OCI-LY3 (cell line): Measurements from ENCODE around the gene TET1.

Experiments
- H2AFZ ChIP-seq: fragments of 200-600, 300-600 bp; shearing (Covaris generic); 2 replicates; pipeline ENCODE4 v1.6.0; 2014; ENCODE audit warnings: antibody characterized with exemption, low read depth, low read length
- H3K27ac ChIP-seq: fragments of 200-600, 300-600 bp; sonication (generic); 2 replicates; pipeline ENCODE4 v1.5.1; 2014; ENCODE audit warnings: mild to moderate bottlenecking, low read length, moderate library complexity, mixed read lengths
- H3K27me3 ChIP-seq: fragments of 200-600, 300-600 bp; sonication (generic); 2 replicates; pipeline ENCODE4 v1.6.1; 2014; ENCODE audit warnings: low read depth, low read length, mixed read lengths
- H3K36me3 ChIP-seq: fragments of 200-600, 300-600 bp; sonication (generic); replicated peaks from 2 replicates; pipeline ENCODE3; 2014; ENCODE audit warnings: low read depth, low read length, mixed read lengths
- H3K4me1 ChIP-seq: fragments of 300-600, 200-600 bp; sonication (generic); 2 replicates; pipeline ENCODE4 v1.6.1; 2014; ENCODE audit warnings: low read length, mixed read lengths
- H3K4me2 ChIP-seq: fragments of 200-600, 300-600 bp; sonication (generic); 2 replicates; pipeline ENCODE4 v1.6.1; 2014; ENCODE audit warnings: low read length, mixed read lengths
- H3K4me3 ChIP-seq: fragments of 300-600, 200-600 bp; sonication (generic); 2 replicates; pipeline ENCODE4 v1.5.1; 2014; ENCODE audit warnings: antibody characterized with exemption, mild to moderate bottlenecking, low read length, moderate library complexity
- H3K79me2 ChIP-seq: fragments of 300-600, 200-600 bp; shearing (Covaris generic); 2 replicates; pipeline ENCODE4 v1.6.1; 2014; ENCODE audit warnings: mild to moderate bottlenecking, low read length, mixed read lengths
- H3K9ac ChIP-seq: fragments of 300-600, 200-600 bp; shearing (Covaris generic); 2 replicates; pipeline ENCODE4 v1.6.0; 2014; ENCODE audit warnings: mild to moderate bottlenecking, low read length, moderate library complexity
- H3K9me3 ChIP-seq: fragments of 200-600, 300-600 bp; shearing (Covaris generic); 2 replicates; pipeline ENCODE4 v1.6.1; 2014; ENCODE audit warnings: low read length, mixed read lengths; ENCODE audit not compliant: insufficient read depth
- H4K20me1 ChIP-seq: fragments of 200-600, 300-600 bp; sonication (generic); 2 replicates; pipeline ENCODE4 v1.6.1; 2016; ENCODE audit warnings: low read length, mixed read lengths; ENCODE audit not compliant: insufficient read depth
- CTCF ChIP-seq: fragments of 200-600, 300-600 bp; sonication (generic); IDR thresholded peaks from 2 replicates; pipeline ENCODE4 v1.5.1; 2014; ENCODE audit warnings: antibody characterized with exemption, low read length, low read depth
- EZH2phosphoT487 ChIP-seq: fragments of 200-600 bp; shearing (Covaris generic); IDR thresholded peaks from 2 replicates; pipeline ENCODE4 v1.6.1; 2018; ENCODE audit warnings: antibody characterized with exemption, mixed run types, low read depth

Gene TET1

GRCh38 chr10:68562661-68563570, 2.8 kb downstream of the TET1 start:
- H3K4me1 ChIP-seq, result no peaks in the 10 kb centered on the region
- H3K79me2 ChIP-seq, result no peaks in the 10 kb centered on the region
- no peaks in the 10 kb centered on the region for H3K27me3 ChIP-seq
- no peak overlapping the region for H3K9ac ChIP-seq
- H4K20me1 ChIP-seq, result no peaks in the 10 kb centered on the region
- H3K4me3 ChIP-seq, result no peak overlapping the region
- no peaks in the 10 kb centered on the region for H3K36me3 ChIP-seq
- no peak overlapping the region for H3K27ac ChIP-seq
- no peaks in the 10 kb centered on the region for H3K9me3 ChIP-seq
- no peak overlapping the region for H3K4me2 ChIP-seq
- H2AFZ ChIP-seq, result no peak overlapping the region
- no peak for TF ChIP-seq EZH2phosphoT487
- no peak for TF ChIP-seq CTCF

- H3K79me2 ChIP-seq, result no peaks in the 10 kb centered on the region
These were observed 4.6 kb downstream of the TET1 start for GRCh38 chr10:68564712-68565111.

GRCh38 chr10:68565658-68566057, 5.5 kb downstream of the TET1 start:
- no peak overlapping the region for H3K9ac ChIP-seq
- no peak overlapping the region for H2AFZ ChIP-seq
- no peak overlapping the region for H3K4me3 ChIP-seq
- H3K4me2 ChIP-seq, result no peak overlapping the region
- H3K36me3 ChIP-seq, result no peaks in the 10 kb centered on the region
- no peaks in the 10 kb centered on the region for H3K4me1 ChIP-seq
- no peaks in the 10 kb centered on the region for H4K20me1 ChIP-seq
- no peaks in the 10 kb centered on the region for H3K79me2 ChIP-seq
- H3K27ac ChIP-seq, result no peak overlapping the region
- H3K27me3 ChIP-seq, result no peaks in the 10 kb centered on the region
- H3K9me3 ChIP-seq, result no peaks in the 10 kb centered on the region
- TF ChIP-seq EZH2phosphoT487, result no peak
- TF ChIP-seq CTCF, result no peak

More at GRCh38 chr10:68564712-68565111, 4.6 kb downstream of the TET1 start:
- H2AFZ ChIP-seq, result no peak overlapping the region
- H3K9ac ChIP-seq, result no peak overlapping the region
- no peaks in the 10 kb centered on the region for H3K36me3 ChIP-seq
- H3K27ac ChIP-seq, result no peak overlapping the region
- H3K4me1 ChIP-seq, result no peaks in the 10 kb centered on the region
- no peak overlapping the region for H3K4me3 ChIP-seq
- H4K20me1 ChIP-seq, result no peaks in the 10 kb centered on the region
- no peaks in the 10 kb centered on the region for H3K9me3 ChIP-seq
- TF ChIP-seq EZH2phosphoT487, result no peak
- TF ChIP-seq CTCF, result no peak
- no peaks in the 10 kb centered on the region for H3K27me3 ChIP-seq
- no peak overlapping the region for H3K4me2 ChIP-seq

- Histone ChIP-seq H4K20me1 (no peaks in the 10 kb centered on the region), H3K79me2 (no peaks in the 10 kb centered on the region)
These were observed 6.2 kb downstream of the TET1 start for GRCh38 chr10:68566351-68566750.

More at GRCh38 chr10:68566351-68566750, 6.2 kb downstream of the TET1 start:
- Histone ChIP-seq H3K27me3 (no peaks in the 10 kb centered on the region), H3K27ac (no peak overlapping the region), H3K4me3 (no peak overlapping the region), H3K9ac (no peak overlapping the region), H3K36me3 (no peaks in the 10 kb centered on the region), H2AFZ (no peak overlapping the region), H3K9me3 (no peaks in the 10 kb centered on the region), H3K4me1 (no peaks in the 10 kb centered on the region), H3K4me2 (no peak overlapping the region)
- TF ChIP-seq EZH2phosphoT487 (no peak), CTCF (no peak)
